Testis (tissue), 2 donors: ENCODE data around the gene BTBD2.
A peak's percentile ranks its signal among the peaks of the same experiment; 100 is the strongest.

Source experiments
- POLR2A ChIP-seq: fragments of 450-650 bp; IDR thresholded peaks from one replicate; pipeline ENCODE4 v1.6.1; 2017; ENCODE audit warnings: antibody characterized with exemption, mild to moderate bottlenecking, moderate library complexity
- TF ChIP-seq, protein P1 (sequence below), 3 experiments: fragments of 450-650 bp in 2 of 3; fragments of 200-600 bp in 1 of 3; sonication (generic) in 1 of 3; IDR thresholded peaks; one replicate each; pipeline ENCODE4 v1.5.1; 2016 to 2019; ENCODE audit warnings: antibody characterized with exemption in 3 of 3, mild to moderate bottlenecking in 2 of 3, moderate library complexity in 1 of 3

- TF ChIP-seq, protein P1, sequence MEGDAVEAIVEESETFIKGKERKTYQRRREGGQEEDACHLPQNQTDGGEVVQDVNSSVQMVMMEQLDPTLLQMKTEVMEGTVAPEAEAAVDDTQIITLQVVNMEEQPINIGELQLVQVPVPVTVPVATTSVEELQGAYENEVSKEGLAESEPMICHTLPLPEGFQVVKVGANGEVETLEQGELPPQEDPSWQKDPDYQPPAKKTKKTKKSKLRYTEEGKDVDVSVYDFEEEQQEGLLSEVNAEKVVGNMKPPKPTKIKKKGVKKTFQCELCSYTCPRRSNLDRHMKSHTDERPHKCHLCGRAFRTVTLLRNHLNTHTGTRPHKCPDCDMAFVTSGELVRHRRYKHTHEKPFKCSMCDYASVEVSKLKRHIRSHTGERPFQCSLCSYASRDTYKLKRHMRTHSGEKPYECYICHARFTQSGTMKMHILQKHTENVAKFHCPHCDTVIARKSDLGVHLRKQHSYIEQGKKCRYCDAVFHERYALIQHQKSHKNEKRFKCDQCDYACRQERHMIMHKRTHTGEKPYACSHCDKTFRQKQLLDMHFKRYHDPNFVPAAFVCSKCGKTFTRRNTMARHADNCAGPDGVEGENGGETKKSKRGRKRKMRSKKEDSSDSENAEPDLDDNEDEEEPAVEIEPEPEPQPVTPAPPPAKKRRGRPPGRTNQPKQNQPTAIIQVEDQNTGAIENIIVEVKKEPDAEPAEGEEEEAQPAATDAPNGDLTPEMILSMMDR (IDR thresholded peaks at IDR 0.05): no peak
- TF ChIP-seq POLR2A: peak; percentile 64
Observed at GRCh38 chr19:2060884-2061494, 45.5 kb upstream of the BTBD2 start.
